ENCODE measurements around the gene CBX5. TPM values are rescaled to one million over a fixed set of nuclear protein-coding genes. Genes with fewer than 3 reads are reported as not detected.
"Not testable (repeated sequence)": the region's sequence is repeated elsewhere in the genome, so short reads cannot be mapped to it uniquely, and the experiment has no call there.

The CBX5 gene
- polyA plus RNA-seq, 1 donor (not counting 4 experiments of a cell fraction or from before 2014, with no cell fraction given) = 25.8 TPM

DNA sequence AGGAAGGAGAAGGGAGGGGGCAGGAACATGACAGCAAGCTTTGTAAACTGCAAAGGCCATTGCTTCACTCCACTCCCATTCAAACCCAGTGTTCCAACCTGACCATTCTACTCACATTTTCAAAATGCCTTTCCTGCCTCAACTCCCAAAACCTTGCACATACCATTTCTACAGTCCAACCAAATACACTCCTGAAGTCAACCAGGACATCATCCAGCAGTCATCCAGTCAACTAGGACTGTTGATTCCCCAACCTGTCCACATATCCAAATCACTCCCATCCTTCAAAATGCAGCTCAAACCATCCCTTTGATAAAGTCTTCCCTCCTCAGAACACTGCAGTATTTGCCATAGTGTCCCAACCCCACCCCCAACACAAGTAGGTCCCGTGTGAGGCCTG lies 94.0 kb downstream of the CBX5 start:
- peaks cover 12% of the 10 kb centered on the region for H3K4me1 ChIP-seq (ENCODE audit: control insufficient read depth, extremely low read depth, insufficient read depth, low read length)
- H3K27ac ChIP-seq (ENCODE audit: control insufficient read depth, insufficient read depth, low read length) = no peak overlapping the region
- H3K36me3 ChIP-seq (ENCODE audit: control insufficient read depth in 2 of 2, extremely low read depth in 1 of 2, insufficient read depth in 2 of 2, low read length in 2 of 2) = peaks cover 8 to 18% of the 10 kb centered on the region in 2 experiments
- TF ChIP-seq, protein P1, sequence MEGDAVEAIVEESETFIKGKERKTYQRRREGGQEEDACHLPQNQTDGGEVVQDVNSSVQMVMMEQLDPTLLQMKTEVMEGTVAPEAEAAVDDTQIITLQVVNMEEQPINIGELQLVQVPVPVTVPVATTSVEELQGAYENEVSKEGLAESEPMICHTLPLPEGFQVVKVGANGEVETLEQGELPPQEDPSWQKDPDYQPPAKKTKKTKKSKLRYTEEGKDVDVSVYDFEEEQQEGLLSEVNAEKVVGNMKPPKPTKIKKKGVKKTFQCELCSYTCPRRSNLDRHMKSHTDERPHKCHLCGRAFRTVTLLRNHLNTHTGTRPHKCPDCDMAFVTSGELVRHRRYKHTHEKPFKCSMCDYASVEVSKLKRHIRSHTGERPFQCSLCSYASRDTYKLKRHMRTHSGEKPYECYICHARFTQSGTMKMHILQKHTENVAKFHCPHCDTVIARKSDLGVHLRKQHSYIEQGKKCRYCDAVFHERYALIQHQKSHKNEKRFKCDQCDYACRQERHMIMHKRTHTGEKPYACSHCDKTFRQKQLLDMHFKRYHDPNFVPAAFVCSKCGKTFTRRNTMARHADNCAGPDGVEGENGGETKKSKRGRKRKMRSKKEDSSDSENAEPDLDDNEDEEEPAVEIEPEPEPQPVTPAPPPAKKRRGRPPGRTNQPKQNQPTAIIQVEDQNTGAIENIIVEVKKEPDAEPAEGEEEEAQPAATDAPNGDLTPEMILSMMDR (optimal IDR thresholded peaks at IDR 0.05 in 1 of 3, IDR thresholded peaks at IDR 0.05 in 1 of 3, conservative IDR thresholded peaks at IDR 0.05 in 1 of 3; ENCODE audit: extremely low read depth in 1 of 3, insufficient read depth in 2 of 3, low read length in 3 of 3) = no peak
- TF ChIP-seq EZH2 (IDR thresholded peaks at IDR 0.05; ENCODE audit: low read length) = no peak
- DNase-seq (ENCODE audit: low read depth, low spot score) (no peak), FAIRE-seq (no peak)
- no peaks in the 10 kb centered on the region for H3K27me3 ChIP-seq (ENCODE audit: control insufficient read depth, extremely low read depth, insufficient read depth, low read length)
- H3K9me3 ChIP-seq (ENCODE audit: control insufficient read depth, low read depth, low read length) = no peaks in the 10 kb centered on the region
- H2AFZ ChIP-seq (ENCODE audit: control insufficient read depth, low read length) = no peak overlapping the region
- H3K9me1 ChIP-seq (ENCODE audit: control insufficient read depth, extremely low read depth, insufficient read depth, low read length) = no peaks in the 10 kb centered on the region
- H4K20me1 ChIP-seq (ENCODE audit: control insufficient read depth, extremely low read depth, insufficient read depth, low read length) = no peaks in the 10 kb centered on the region
- H3K4me2 ChIP-seq (ENCODE audit: control insufficient read depth, extremely low read depth, insufficient read depth, low read depth, low read length) = no peak overlapping the region
- dilution Hi-C loops (cut with MboI; ENCODE audit: extremely low pct_ligation_motif_present, low sequenced_read_pairs) = no loop called here
- H3K79me2 ChIP-seq (ENCODE audit: control insufficient read depth, insufficient read depth, low read length) = peaks cover 21% of the 10 kb centered on the region
- H3K9ac ChIP-seq (ENCODE audit: control insufficient read depth, extremely low read depth, insufficient read depth, low read length) = no peak overlapping the region
- no peak overlapping the region for H3K4me3 ChIP-seq (ENCODE audit: control insufficient read depth in 2 of 3, extremely low read depth in 1 of 3, insufficient read depth in 2 of 3, low read depth in 1 of 3, low read length in 3 of 3)

DNA sequence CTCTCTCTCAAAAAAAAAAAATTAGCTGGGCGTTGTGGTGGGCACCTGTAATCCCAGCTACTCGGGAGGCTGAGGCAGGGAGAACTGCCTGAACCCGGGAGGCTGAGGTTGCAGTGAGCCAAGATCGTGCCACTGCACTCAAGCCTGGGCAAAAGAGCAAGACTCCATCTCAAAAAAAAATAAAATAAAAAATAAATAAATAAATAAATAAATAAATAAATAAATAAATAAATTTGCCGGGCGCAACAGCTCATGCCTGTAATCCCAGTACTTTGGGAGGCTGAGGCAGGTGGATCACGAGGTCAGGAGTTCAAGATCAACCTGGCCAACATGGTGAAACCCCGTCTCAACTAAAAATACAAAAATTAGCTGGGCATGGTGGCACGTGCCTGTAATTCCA lies 94.6 kb downstream of the CBX5 start:
- H3K4me1 ChIP-seq (ENCODE audit: control insufficient read depth, extremely low read depth, insufficient read depth, low read length); H3K4me2 ChIP-seq (ENCODE audit: control insufficient read depth, extremely low read depth, insufficient read depth, low read depth, low read length); H4K20me1 ChIP-seq (ENCODE audit: control insufficient read depth, extremely low read depth, insufficient read depth, low read length); H3K9me1 ChIP-seq (ENCODE audit: control insufficient read depth, extremely low read depth, insufficient read depth, low read length); H3K9ac ChIP-seq (ENCODE audit: control insufficient read depth, extremely low read depth, insufficient read depth, low read length); H3K27me3 ChIP-seq (ENCODE audit: control insufficient read depth, extremely low read depth, insufficient read depth, low read length); H3K27ac ChIP-seq (ENCODE audit: control insufficient read depth, insufficient read depth, low read length); FAIRE-seq; DNase-seq (ENCODE audit: low read depth, low spot score); H3K9me3 ChIP-seq (ENCODE audit: control insufficient read depth, low read depth, low read length); H3K4me3 ChIP-seq (ENCODE audit: control insufficient read depth in 2 of 3, extremely low read depth in 1 of 3, insufficient read depth in 2 of 3, low read depth in 1 of 3, low read length in 3 of 3); H2AFZ ChIP-seq (ENCODE audit: control insufficient read depth, low read length); dilution Hi-C loops (cut with MboI; ENCODE audit: extremely low pct_ligation_motif_present, low sequenced_read_pairs): not testable (repeated sequence)
- peaks cover 8 to 18% of the 10 kb centered on the region in 2 experiments for H3K36me3 ChIP-seq (ENCODE audit: control insufficient read depth in 2 of 2, extremely low read depth in 1 of 2, insufficient read depth in 2 of 2, low read length in 2 of 2)
- H3K79me2 ChIP-seq (ENCODE audit: control insufficient read depth, insufficient read depth, low read length) = peaks cover 21% of the 10 kb centered on the region

Data from keratinocyte (primary cell).